Suprapubic skin (tissue), 4 donors: ENCODE measurements around the gene LSM4.

Experiments used
- CTCF ChIP-seq, 2 donors: fragments of 200-600 bp in 1 of 2; fragments of 450-650 bp in 1 of 2; sonication (generic) in 1 of 2; IDR thresholded peaks; one replicate each; pipeline ENCODE4 v1.5.1; 2016 to 2019; ENCODE audit warnings: antibody characterized with exemption in 2 of 2, mild to moderate bottlenecking in 1 of 2, moderate library complexity in 1 of 2
- EP300 ChIP-seq: sonication (generic); formaldehyde crosslinking; IDR thresholded peaks from one replicate; pipeline ENCODE4 v1.6.1; 2017; ENCODE audit warnings: antibody characterized with exemption
- POLR2A ChIP-seq, 2 donors: fragments of 450-650 bp; IDR thresholded peaks; one replicate each; pipeline ENCODE4 v1.6.1; 2017; ENCODE audit warnings: antibody characterized with exemption in 2 of 2, mild to moderate bottlenecking in 2 of 2, moderate library complexity in 2 of 2
- POLR2AphosphoS5 ChIP-seq, 3 donors: sonication (generic); formaldehyde crosslinking; IDR thresholded peaks; one replicate each; pipeline ENCODE4 v1.6.1; 2017; ENCODE audit warnings: antibody characterized with exemption in 3 of 3

- no peak for TF ChIP-seq CTCF (IDR thresholded peaks at IDR 0.05)
- no peak for TF ChIP-seq POLR2A (IDR thresholded peaks at IDR 0.05)
- TF ChIP-seq EP300: no peak
- no peak for TF ChIP-seq POLR2AphosphoS5 (IDR thresholded peaks at IDR 0.05)
Measured at GRCh38 chr19:18293642-18294466, 29.0 kb downstream of the LSM4 start.
